IMR-90 (cell line): ENCODE results near the gene PIP4K2A. TPM values are rescaled to one million over a fixed set of nuclear protein-coding genes. Genes with fewer than 3 reads are reported as not detected.
A peak's percentile ranks its signal among the peaks of the same experiment; 100 is the strongest.

Experiments used
- ATAC-seq: fragments of 200-7000 bp; cut with Tn5 transposase; 2 replicates; pipeline ENCODE4 v1.9.1; 2020; ENCODE audit warnings: low read depth, mild to moderate bottlenecking, moderate library complexity
- BruUV-seq: library from RNA; stranded (reverse); fragments of 400-500 nt; replicated peaks from 2 replicates; lab custom pipeline; 2021; lab: Mats Ljungman, UMichigan
- CTCF ChIA-PET: fragments of 300-600 bp; formaldehyde crosslinking; extraction: SDS; loops from one replicate; lab custom pipeline; 2021; ENCODE audit warnings: antibody characterized with exemption; lab: Yijun Ruan, JAX
- POLR2A ChIA-PET: fragments of 300-600 bp; sonication (Branson Sonifier 250); formaldehyde crosslinking; loops from one replicate; lab custom pipeline; 2022; ENCODE audit warnings: antibody characterized with exemption; ENCODE audit not compliant: unreplicated experiment; lab: Charles Lee
- DNase-seq: peaks from one replicate; pipeline ENCODE4 v3.0.0; 2013
- H2AFZ ChIP-seq: replicated peaks from 2 replicates; pipeline ENCODE3; 2013; ENCODE audit warnings: low read length, mild to moderate bottlenecking; ENCODE audit not compliant: poor library complexity
- H2AK5ac ChIP-seq: 2 replicates; pipeline ENCODE4 v1.6.1; 2013; ENCODE audit warnings: low read depth, low read length, inconsistent platforms
- H2AK9ac ChIP-seq: replicated peaks from 2 replicates; pipeline ENCODE3; 2013; ENCODE audit warnings: mild to moderate bottlenecking, low read depth, low read length, moderate library complexity; ENCODE audit not compliant: poor library complexity
- H2BK120ac ChIP-seq: 2 replicates; pipeline ENCODE4 v1.6.1; 2013; ENCODE audit warnings: low read depth, low read length, inconsistent platforms
- H2BK15ac ChIP-seq: 3 replicates; pipeline ENCODE4 v1.6.1; 2013; ENCODE audit warnings: low read depth, low read length, inconsistent platforms
- H2BK20ac ChIP-seq: 2 replicates; pipeline ENCODE4 v1.6.1; 2013; ENCODE audit warnings: low read depth, mild to moderate bottlenecking, inconsistent platforms, low read length, moderate library complexity
- H2BK5ac ChIP-seq: 2 replicates; pipeline ENCODE4 v1.6.1; 2013; ENCODE audit warnings: mild to moderate bottlenecking, low read depth, low read length, inconsistent platforms; ENCODE audit not compliant: poor library complexity, severe bottlenecking
- H3K14ac ChIP-seq: replicated peaks from 2 replicates; pipeline ENCODE4 v1.6.1; 2013; ENCODE audit warnings: low read depth, low read length, inconsistent platforms
- H3K18ac ChIP-seq: 2 replicates; pipeline ENCODE4 v1.6.1; 2013; ENCODE audit warnings: low read depth, low read length, control low read depth
- H3K23ac ChIP-seq: 2 replicates; pipeline ENCODE4 v1.6.1; 2013; ENCODE audit warnings: low read depth, low read length, inconsistent platforms
- H3K27ac ChIP-seq: 2 replicates; pipeline ENCODE4 v1.5.1; 2013; ENCODE audit warnings: mild to moderate bottlenecking, control low read depth, low read length; ENCODE audit not compliant: insufficient read depth
- H3K27me3 ChIP-seq: 2 replicates; pipeline ENCODE4 v1.6.1; 2013; ENCODE audit warnings: low read length; ENCODE audit not compliant: control insufficient read depth, insufficient read depth
- H3K36me3 ChIP-seq: 2 replicates; pipeline ENCODE4 v1.6.1; 2013; ENCODE audit warnings: low read length, mixed read lengths; ENCODE audit not compliant: control insufficient read depth, insufficient read depth
- H3K4ac ChIP-seq: 2 replicates; pipeline ENCODE4 v1.6.1; 2013; ENCODE audit warnings: low read depth, low read length, inconsistent platforms
- H3K4me1 ChIP-seq: 2 replicates; pipeline ENCODE4 v1.6.1; 2013; ENCODE audit warnings: low read length, mixed read lengths; ENCODE audit not compliant: control insufficient read depth, insufficient read depth
- H3K4me2 ChIP-seq: 2 replicates; pipeline ENCODE4 v1.6.1; 2013; ENCODE audit warnings: low read depth, mild to moderate bottlenecking, control low read depth, low read length, moderate library complexity
- H3K4me3 ChIP-seq: 2 replicates; pipeline ENCODE4 v1.5.1; 2013; ENCODE audit warnings: low read depth, mild to moderate bottlenecking, control low read depth, low read length, moderate library complexity; ENCODE audit not compliant: insufficient read depth
- H3K56ac ChIP-seq: 2 replicates; pipeline ENCODE4 v1.6.1; 2013; ENCODE audit warnings: low read length, inconsistent platforms; ENCODE audit not compliant: insufficient read depth; ENCODE audit errors: extremely low read depth
- H3K79me1 ChIP-seq, 2 experiments: 2 replicates each; pipeline ENCODE4 v1.6.1; 2013; ENCODE audit warnings: low read length in 2 of 2, inconsistent platforms in 1 of 2, low read depth in 1 of 2
- H3K9ac ChIP-seq: 2 replicates; pipeline ENCODE4 v1.6.1; 2013; ENCODE audit warnings: low read depth, low read length, control low read depth
- H3K9me1 ChIP-seq: 2 replicates; pipeline ENCODE4 v1.6.1; 2013; ENCODE audit warnings: low read length, inconsistent platforms; ENCODE audit not compliant: insufficient read depth
- H3K9me3 ChIP-seq: 2 replicates; pipeline ENCODE4 v1.6.1; 2013; ENCODE audit warnings: low read length; ENCODE audit not compliant: control insufficient read depth, insufficient read depth
- H4K20me1 ChIP-seq: 2 replicates; pipeline ENCODE4 v1.6.1; 2013; ENCODE audit warnings: low read length, inconsistent platforms; ENCODE audit not compliant: insufficient read depth
- H4K5ac ChIP-seq: 2 replicates; pipeline ENCODE4 v1.6.1; 2013; ENCODE audit warnings: mild to moderate bottlenecking, low read depth, low read length, control low read depth
- H4K8ac ChIP-seq, 2 experiments: 2 replicates each; pipeline ENCODE4 v1.6.1; 2013; ENCODE audit warnings: low read depth in 2 of 2, low read length in 2 of 2, control low read depth in 1 of 2, inconsistent platforms in 1 of 2
- H4K91ac ChIP-seq: 2 replicates; pipeline ENCODE4 v1.6.1; 2013; ENCODE audit warnings: low read depth, low read length, inconsistent platforms; ENCODE audit not compliant: insufficient read depth
- CEBPB ChIP-seq: IDR thresholded peaks from 2 replicates; pipeline ENCODE4 v1.6.1; 2012; ENCODE audit warnings: low read depth, low read length, improper control_type of control experiment
- NFE2L2 ChIP-seq: fragments of 150-350 bp; IDR thresholded peaks from 2 replicates; pipeline ENCODE4 v1.6.1; 2016; ENCODE audit warnings: low read depth, mild to moderate bottlenecking, low read length
- WGBS, 2 experiments: methylation state at CpG; one replicate each; pipeline versions ENCODE4 v1.1.5 to v1.1.7; 2013; ENCODE audit warnings: missing lambda C conversion rate in 2 of 2; ENCODE audit not compliant: insufficient read length in 1 of 2; ENCODE audit errors: extremely low coverage in 2 of 2; 5-methylcytosine and 5-hydroxymethylcytosine counted together
- dilution Hi-C: fragments of 300-500 bp; cut with HindIII; formaldehyde crosslinking; loops from one replicate; pipeline ENCODE4 v1.14.3; 2018; ENCODE audit warnings: low sequenced_read_pairs; ENCODE audit not compliant: unreplicated experiment
- in situ Hi-C: fragments of 300-500 bp; cut with MboI; formaldehyde crosslinking; loops from 3 replicates; pipeline ENCODE4 v1.14.3; 2019; ENCODE audit warnings: low sequenced_read_pairs, inconsistent platforms, mixed read lengths
- intact Hi-C: fragments of 100-400 bp; cut with micrococcal nuclease; formaldehyde crosslinking; loops from 2 replicates; pipeline ENCODE4 v1.10.0; 2022
- polyA plus RNA-seq, 3 experiments: library from polyadenylated mRNA; depleted of rRNA; stranded (reverse); fragments of >200 nt; gene quantifications; 2 replicates each; pipeline ENCODE4 v1.2.3, GENCODE V29; 2012; ENCODE audit warnings: low replicate concordance in 1 of 3
- total RNA-seq: library from RNA; depleted of rRNA; stranded (reverse); fragments of >200 nt; gene quantifications from 2 replicates; pipeline ENCODE4 v1.2.3, GENCODE V29; 2012

PIP4K2A gene
- total and polyA plus RNA-seq, 2 of the 4 experiments (the other 2 are of a cell fraction), result 9.8 to 18.1 TPM

GRCh38 chr10:22657566-22658225 is 56.7 kb downstream of the PIP4K2A start:
- ChIA-PET CTCF (interaction anchor here (0.5 kb wide), 1 partner anchor 9 kb away, joined by 3 read pairs; no protein-coding TSS in a partner anchor), POLR2A (no interaction called here)
- intact Hi-C loops (no loop called here), dilution Hi-C loops (no loop called here), in situ Hi-C loops (no loop called here)
- Histone ChIP-seq H3K4ac (no peak overlapping the region), H3K9me3 (no peaks in the 10 kb centered on the region), H2AK5ac (no peak overlapping the region), H3K9ac (no peak overlapping the region), H3K9me1 (peaks cover 16% of the 10 kb centered on the region), H2AK9ac (no peak overlapping the region), H3K56ac (no peak overlapping the region), H3K4me3 (no peak overlapping the region), H4K8ac (0 out of 4 replicates have a peak overlapping the region, but pooled peaks of 1 of the 2 experiments have one; percentile 3), H2BK20ac (peak overlapping the region; percentile 24; the same call in 1 of the 2 replicates), H3K18ac (no peak overlapping the region; the same call in 1 of the 2 replicates), H3K27me3 (no peaks in the 10 kb centered on the region), H3K4me2 (no peak overlapping the region; the same call in 1 of the 2 replicates), H3K27ac (no peak overlapping the region), H2BK15ac (no peak overlapping the region), H2BK5ac (peak overlapping the region; percentile 53), H4K20me1 (no peaks in the 10 kb centered on the region; the same call in 1 of the 2 replicates), H2AFZ (no peak overlapping the region), H3K79me1 (peaks cover 49 to 83% of the 10 kb centered on the region in 2 experiments), H4K5ac (no peak overlapping the region), H3K23ac (no peak overlapping the region; the same call in 1 of the 2 replicates), H3K4me1 (peaks cover 13% of the 10 kb centered on the region), H3K36me3 (no peaks in the 10 kb centered on the region), H3K14ac (no peak overlapping the region), H2BK120ac (no peak overlapping the region; the same call in 1 of the 2 replicates), H4K91ac (no peak overlapping the region)
- ATAC-seq (no peak), DNase-seq (peak; percentile 53)
- WGBS, 2 experiments, result no CpG with 5 or more reads among the region's 5 CpGs
- TF ChIP-seq NFE2L2 (no peak), CEBPB (peak; percentile 70)
- no TSS peak for BruUV-seq
